ENCODE measurements around the gene NBEAL2.

GRCh38 chr3:46995901-46996562, 16.6 kb downstream of the NBEAL2 start:
- TF ChIP-seq CTCF (conservative IDR thresholded peaks at IDR 0.05; ENCODE audit: low read depth, low read length) (no peak), CEBPB (IDR thresholded peaks at IDR 0.05; ENCODE audit: low read depth, low read length) (no peak), POLR2A (IDR thresholded peaks at IDR 0.05; ENCODE audit: low read depth, low read length) (no peak), RAD21 (IDR thresholded peaks at IDR 0.05; ENCODE audit: low read length) (no peak), RCOR1 (IDR thresholded peaks at IDR 0.05; ENCODE audit: insufficient replicate concordance, low read length) (no peak), BHLHE40 (IDR thresholded peaks at IDR 0.05; ENCODE audit: low read depth, low read length) (no peak), MAFK (IDR thresholded peaks at IDR 0.05; ENCODE audit: low read depth, low read length) (no peak), SMC3 (IDR thresholded peaks at IDR 0.05; ENCODE audit: low read depth, low read length) (no peak), MAZ (IDR thresholded peaks at IDR 0.05; ENCODE audit: borderline replicate concordance, low read depth, low read length) (no peak), RFX5 (IDR thresholded peaks at IDR 0.05; ENCODE audit: low read depth, low read length) (no peak), MXI1 (IDR thresholded peaks at IDR 0.05; ENCODE audit: borderline replicate concordance, low read depth, low read length) (no peak)
- TF ChIP-seq, protein P1, sequence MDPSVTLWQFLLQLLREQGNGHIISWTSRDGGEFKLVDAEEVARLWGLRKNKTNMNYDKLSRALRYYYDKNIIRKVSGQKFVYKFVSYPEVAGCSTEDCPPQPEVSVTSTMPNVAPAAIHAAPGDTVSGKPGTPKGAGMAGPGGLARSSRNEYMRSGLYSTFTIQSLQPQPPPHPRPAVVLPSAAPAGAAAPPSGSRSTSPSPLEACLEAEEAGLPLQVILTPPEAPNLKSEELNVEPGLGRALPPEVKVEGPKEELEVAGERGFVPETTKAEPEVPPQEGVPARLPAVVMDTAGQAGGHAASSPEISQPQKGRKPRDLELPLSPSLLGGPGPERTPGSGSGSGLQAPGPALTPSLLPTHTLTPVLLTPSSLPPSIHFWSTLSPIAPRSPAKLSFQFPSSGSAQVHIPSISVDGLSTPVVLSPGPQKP (IDR thresholded peaks at IDR 0.05; ENCODE audit: borderline replicate concordance, low read depth, low read length): no peak
